SK-N-SH (cell line): Measurements from ENCODE around the gene ARID1A. TPM values are rescaled to one million over a fixed set of nuclear protein-coding genes. Genes with fewer than 3 reads are reported as not detected.

Experiments used
- CTCF ChIA-PET: fragments of 300-600, 350-600 bp; formaldehyde crosslinking; extraction: SDS; loops from one replicate; lab custom pipeline; 2021; lab: Yijun Ruan, JAX
- POLR2A ChIA-PET: fragments of 350-600 bp; sonication (Branson Sonifier 250); formaldehyde crosslinking; extraction: SDS; loops from one replicate; lab custom pipeline; 2020; ENCODE audit warnings: antibody characterized with exemption, inconsistent platforms; lab: Yijun Ruan, JAX
- DNase-seq: peaks from one replicate; pipeline ENCODE4 v3.0.0; 2012
- H2AFZ ChIP-seq: fragments of 200-600 bp; sonication (generic); 2 replicates; pipeline ENCODE4 v1.8.1; 2016; ENCODE audit warnings: antibody characterized with exemption, mild to moderate bottlenecking, low read depth
- H3F3A ChIP-seq: fragments of 200-600 bp; sonication (generic); replicated peaks from 2 replicates; pipeline ENCODE3; 2016; ENCODE audit warnings: antibody characterized with exemption, mild to moderate bottlenecking; ENCODE audit not compliant: insufficient read depth
- H3K27ac ChIP-seq, 2 experiments: fragments of 200-500 bp in 1 of 2; fragments of 200-600 bp in 1 of 2; sonication (Bioruptor generic) in 1 of 2; sonication (generic), shearing (Covaris generic) in 1 of 2; 2 replicates each; pipeline versions ENCODE4 v1.5.1 to v1.6.1; 2014 to 2016; ENCODE audit warnings: low read depth in 2 of 2, inconsistent platforms in 1 of 2, low read length in 1 of 2, mild to moderate bottlenecking in 1 of 2, mixed read lengths in 1 of 2
- H3K27me3 ChIP-seq: fragments of 200-600 bp; sonication (generic), shearing (Covaris generic); 2 replicates; pipeline ENCODE4 v1.6.1; 2016; ENCODE audit warnings: mixed run types; ENCODE audit not compliant: insufficient read depth
- H3K36me3 ChIP-seq, 2 experiments: fragments of 200-500 bp in 1 of 2; fragments of 200-600 bp in 1 of 2; sonication (Bioruptor generic) in 1 of 2; sonication (generic) in 1 of 2; replicated peaks in 1 of 2; 2 replicates each; pipeline versions ENCODE3 to v1.5.1; 2014 to 2016; ENCODE audit warnings: low read length in 1 of 2, mild to moderate bottlenecking in 1 of 2; ENCODE audit not compliant: insufficient read depth in 2 of 2, control insufficient read depth in 1 of 2
- H3K4me1 ChIP-seq, 2 experiments: fragments of 200-500 bp in 1 of 2; fragments of 200-600 bp in 1 of 2; sonication (Bioruptor generic) in 1 of 2; sonication (generic), shearing (Covaris generic) in 1 of 2; 2 replicates each; pipeline versions ENCODE4 v1.5.1 to v1.6.1; 2014 to 2016; ENCODE audit warnings: low read depth in 1 of 2, low read length in 1 of 2, mixed run types in 1 of 2; ENCODE audit not compliant: insufficient read depth in 2 of 2, control insufficient read depth in 1 of 2
- H3K4me2 ChIP-seq: fragments of 200-600 bp; sonication (generic), shearing (Covaris generic); 2 replicates; pipeline ENCODE4 v1.6.1; 2017; ENCODE audit warnings: mixed run types
- H3K4me3 ChIP-seq, 2 experiments: fragments of 200-500 bp in 1 of 2; fragments of 200-600 bp in 1 of 2; sonication (Bioruptor generic) in 1 of 2; sonication (generic), shearing (Covaris generic) in 1 of 2; 2 replicates each; pipeline versions ENCODE4 v1.5.1 to v1.8.1; 2014 to 2016; ENCODE audit warnings: low read depth in 2 of 2, inconsistent platforms in 1 of 2, low read length in 1 of 2, mild to moderate bottlenecking in 1 of 2, mixed read lengths in 1 of 2, moderate library complexity in 1 of 2
- H3K79me2 ChIP-seq: fragments of 200-600 bp; sonication (generic); 2 replicates; pipeline ENCODE4 v1.8.1; 2017; ENCODE audit warnings: mild to moderate bottlenecking; ENCODE audit not compliant: insufficient read depth
- H3K9ac ChIP-seq: fragments of 200-600 bp; sonication (generic); 2 replicates; pipeline ENCODE4 v1.6.1; 2017; ENCODE audit warnings: mixed run types
- H3K9me2 ChIP-seq: fragments of 200-600 bp; sonication (generic); 2 replicates; pipeline ENCODE4 v1.6.1; 2017; ENCODE audit warnings: mixed run types
- H3K9me3 ChIP-seq: fragments of 200-600 bp; sonication (generic); 2 replicates; pipeline ENCODE4 v1.6.1; 2017; ENCODE audit warnings: mixed run types, mild to moderate bottlenecking, moderate library complexity
- H4K20me1 ChIP-seq: fragments of 200-600 bp; sonication (generic); 2 replicates; pipeline ENCODE4 v1.6.1; 2017; ENCODE audit warnings: mild to moderate bottlenecking, mixed run types; ENCODE audit not compliant: insufficient read depth
- CHD2 ChIP-seq: fragments of 150-350 bp; IDR thresholded peaks from 2 replicates; pipeline ENCODE4 v1.6.1; 2018; ENCODE audit warnings: low read length; ENCODE audit not compliant: partially characterized antibody
- ELF1 ChIP-seq: IDR thresholded peaks from 2 replicates; pipeline ENCODE4 v1.4.0; 2012
- EP300 ChIP-seq, 2 experiments: IDR thresholded peaks; 2 replicates each; pipeline versions ENCODE4 v1.4.0 to v1.6.1; 2012; ENCODE audit warnings: borderline replicate concordance in 1 of 2, low read depth in 1 of 2, low read length in 1 of 2
- GATA2 ChIP-seq: sonication (generic); formaldehyde crosslinking; IDR thresholded peaks from 2 replicates; pipeline ENCODE4 v1.5.0; 2020; ENCODE audit warnings: mild to moderate bottlenecking, missing genetic modification reagents
- JUND ChIP-seq: IDR thresholded peaks from 2 replicates; pipeline ENCODE4 v1.4.0; 2012
- MEF2A ChIP-seq: IDR thresholded peaks from 2 replicates; pipeline ENCODE4 v1.4.0; 2012; ENCODE audit warnings: low read depth, borderline replicate concordance
- MXI1 ChIP-seq: IDR thresholded peaks from 2 replicates; pipeline ENCODE4 v1.6.1; 2012; ENCODE audit warnings: mild to moderate bottlenecking, low read depth, low read length, improper control_type of control experiment
- NFIC ChIP-seq: IDR thresholded peaks from 2 replicates; pipeline ENCODE4 v1.4.0; 2012; ENCODE audit warnings: borderline replicate concordance
- NRF1 ChIP-seq: IDR thresholded peaks from 2 replicates; pipeline ENCODE4 v1.6.1; 2012; ENCODE audit warnings: low read depth, mild to moderate bottlenecking, low read length
- POLR2AphosphoS5 ChIP-seq: IDR thresholded peaks from 2 replicates; pipeline ENCODE4 v1.6.1; 2012; ENCODE audit warnings: low read depth, low read length
- RAD21 ChIP-seq: IDR thresholded peaks from 2 replicates; pipeline ENCODE4 v1.6.1; 2012; ENCODE audit warnings: mild to moderate bottlenecking, low read length
- RXRA ChIP-seq: IDR thresholded peaks from 2 replicates; pipeline ENCODE4 v1.4.0; 2012; ENCODE audit warnings: low read depth, mild to moderate bottlenecking, borderline replicate concordance
- TAF1 ChIP-seq: IDR thresholded peaks from 2 replicates; pipeline ENCODE4 v1.6.1; 2012; ENCODE audit warnings: low read depth, mild to moderate bottlenecking, low read length, moderate library complexity, borderline replicate concordance
- TCF12 ChIP-seq: IDR thresholded peaks from 2 replicates; pipeline ENCODE4 v1.4.0; 2012
- TEAD4 ChIP-seq: IDR thresholded peaks from 2 replicates; pipeline ENCODE4 v1.4.0; 2012; ENCODE audit warnings: mild to moderate bottlenecking, borderline replicate concordance; ENCODE audit not compliant: insufficient read depth
- YY1 ChIP-seq: IDR thresholded peaks from 2 replicates; pipeline ENCODE4 v1.4.0; 2012; ENCODE audit warnings: low read depth, mild to moderate bottlenecking
- WGBS: methylation state at CpG from one replicate; pipeline ENCODE4 v1.1.6; 2017; ENCODE audit warnings: low lambda C conversion rate; 5-methylcytosine and 5-hydroxymethylcytosine counted together
- polyA plus RNA-seq, 3 experiments: library from polyadenylated mRNA; depleted of rRNA; stranded (reverse); fragments of >200 nt; gene quantifications; 2 replicates each; pipeline ENCODE4 v1.2.3, GENCODE V29; 2012
- TF ChIP-seq, protein P1 (sequence below): fragments of 150-350 bp; IDR thresholded peaks from 2 replicates; pipeline ENCODE4 v1.6.1; 2017; ENCODE audit warnings: antibody characterized with exemption, low read length, low read depth, borderline replicate concordance
- TF ChIP-seq, protein P2 (sequence below): IDR thresholded peaks from 2 replicates; pipeline ENCODE4 v1.4.0; 2012; ENCODE audit warnings: low read depth, borderline replicate concordance
- TF ChIP-seq, protein P3 (sequence below): IDR thresholded peaks from 2 replicates; pipeline ENCODE4; 2012
- TF ChIP-seq, protein P4 (sequence below): IDR thresholded peaks from 2 replicates; pipeline ENCODE4 v1.4.0; 2012; ENCODE audit warnings: low read depth, borderline replicate concordance
- TF ChIP-seq, protein P5 (sequence below): fragments of 150-350 bp; IDR thresholded peaks from 2 replicates; pipeline ENCODE4 v1.6.1; 2016; ENCODE audit warnings: mild to moderate bottlenecking, low read depth, low read length

The ARID1A gene
- polyA plus RNA-seq, 1 of the 3 experiments (the other 2 are of a cell fraction), result 26.5 TPM

DNA sequence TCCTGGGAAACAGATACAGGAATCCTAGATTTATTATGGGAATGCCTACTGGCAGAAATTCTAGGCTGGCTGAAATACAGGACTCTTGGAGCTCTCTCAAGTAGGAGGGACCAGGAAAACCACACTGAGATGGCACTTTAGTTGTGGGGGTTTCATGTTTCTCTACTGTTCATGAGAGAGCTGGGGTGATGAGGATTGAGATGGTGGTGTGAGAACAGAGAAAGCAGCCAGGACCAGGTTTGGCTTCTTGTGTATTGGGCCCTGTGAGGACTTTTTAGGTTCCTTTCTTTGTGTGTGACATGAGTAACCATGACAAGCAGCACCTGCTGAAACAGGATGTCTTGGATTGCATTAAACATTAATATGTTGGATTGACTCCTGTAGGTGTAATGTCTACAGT, 4.9 kb downstream of the ARID1A start (continued):
- TF ChIP-seq, protein P1, sequence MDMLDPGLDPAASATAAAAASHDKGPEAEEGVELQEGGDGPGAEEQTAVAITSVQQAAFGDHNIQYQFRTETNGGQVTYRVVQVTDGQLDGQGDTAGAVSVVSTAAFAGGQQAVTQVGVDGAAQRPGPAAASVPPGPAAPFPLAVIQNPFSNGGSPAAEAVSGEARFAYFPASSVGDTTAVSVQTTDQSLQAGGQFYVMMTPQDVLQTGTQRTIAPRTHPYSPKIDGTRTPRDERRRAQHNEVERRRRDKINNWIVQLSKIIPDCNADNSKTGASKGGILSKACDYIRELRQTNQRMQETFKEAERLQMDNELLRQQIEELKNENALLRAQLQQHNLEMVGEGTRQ, result no peak
- TF ChIP-seq RXRA (no peak), POLR2AphosphoS5 (no peak), NFIC (no peak), CHD2 (no peak), GATA2 (CRISPR knock-in tag) (no peak), YY1 (no peak)
- TF ChIP-seq, protein P2, sequence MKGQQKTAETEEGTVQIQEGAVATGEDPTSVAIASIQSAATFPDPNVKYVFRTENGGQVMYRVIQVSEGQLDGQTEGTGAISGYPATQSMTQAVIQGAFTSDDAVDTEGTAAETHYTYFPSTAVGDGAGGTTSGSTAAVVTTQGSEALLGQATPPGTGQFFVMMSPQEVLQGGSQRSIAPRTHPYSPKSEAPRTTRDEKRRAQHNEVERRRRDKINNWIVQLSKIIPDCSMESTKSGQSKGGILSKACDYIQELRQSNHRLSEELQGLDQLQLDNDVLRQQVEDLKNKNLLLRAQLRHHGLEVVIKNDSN, result no peak

DNA sequence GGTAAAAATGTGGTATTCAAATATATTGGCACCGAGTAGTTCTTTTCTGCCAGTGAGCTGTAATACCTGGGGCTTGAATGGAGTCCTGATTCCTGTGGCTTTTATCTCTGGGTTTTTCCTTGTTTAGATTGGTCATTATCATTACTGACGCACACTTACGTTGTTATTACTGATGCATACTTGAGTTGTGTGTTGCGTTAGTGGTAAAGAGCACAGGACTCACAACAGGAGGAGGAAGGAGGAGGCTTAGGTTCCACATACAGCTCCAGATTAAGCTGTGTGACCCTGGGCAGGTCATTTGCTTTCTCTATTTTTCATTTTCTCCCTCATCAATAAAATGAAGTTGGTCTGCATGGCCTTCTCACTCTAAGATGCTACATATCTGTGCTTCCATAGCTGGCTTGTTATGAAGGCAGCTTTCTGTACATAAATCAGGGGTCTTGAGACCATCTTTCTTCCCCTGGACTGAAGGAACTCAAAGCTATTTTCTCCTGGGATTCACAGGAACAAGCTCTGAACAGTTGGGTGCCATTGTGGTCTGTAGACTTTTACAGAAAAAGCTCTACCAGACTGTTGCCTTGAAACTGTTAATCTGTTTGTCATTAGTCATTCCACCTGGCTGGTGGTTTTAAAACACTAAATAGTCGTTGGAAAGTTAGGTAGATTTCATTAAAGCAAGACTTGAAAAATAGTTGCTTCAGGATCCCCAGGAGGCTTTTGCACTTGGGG, 5.6 kb downstream of the ARID1A start:
- H3K9me2 ChIP-seq, result no peaks in the 10 kb centered on the region
- no peaks in the 10 kb centered on the region for H3K27me3 ChIP-seq
- peaks cover 90% of the 10 kb centered on the region for H4K20me1 ChIP-seq
- no peak overlapping the region for H2AFZ ChIP-seq
- no peak overlapping the region for H3K9ac ChIP-seq
- peaks cover 26% of the 10 kb centered on the region for H3F3A ChIP-seq
- whole genome bisulfite sequencing, result 74% methylated on average over 5 of the region's 5 CpGs
- peaks cover 97% of the 10 kb centered on the region for H3K79me2 ChIP-seq
- no peak for DNase-seq
- H3K9me3 ChIP-seq, result no peaks in the 10 kb centered on the region
- H3K36me3 ChIP-seq, result peaks cover 0 to 12% of the 10 kb centered on the region in 2 experiments
- H3K27ac ChIP-seq, result no peak overlapping the region; a peak in 1 of 4 replicates
- H3K4me2 ChIP-seq, result peak overlapping the region; percentile 88
- no peak for TF ChIP-seq NRF1
- no peak for TF ChIP-seq YY1
- TF ChIP-seq CHD2, result no peak
- TF ChIP-seq MXI1, result no peak
- no peak for TF ChIP-seq TEAD4
- no peak for TF ChIP-seq TCF12
- TF ChIP-seq EP300 (IDR thresholded peaks at IDR 0.05; ENCODE audit: borderline replicate concordance in 1 of 2, low read depth in 1 of 2, low read length in 1 of 2), result no peak
- TF ChIP-seq, protein P3, sequence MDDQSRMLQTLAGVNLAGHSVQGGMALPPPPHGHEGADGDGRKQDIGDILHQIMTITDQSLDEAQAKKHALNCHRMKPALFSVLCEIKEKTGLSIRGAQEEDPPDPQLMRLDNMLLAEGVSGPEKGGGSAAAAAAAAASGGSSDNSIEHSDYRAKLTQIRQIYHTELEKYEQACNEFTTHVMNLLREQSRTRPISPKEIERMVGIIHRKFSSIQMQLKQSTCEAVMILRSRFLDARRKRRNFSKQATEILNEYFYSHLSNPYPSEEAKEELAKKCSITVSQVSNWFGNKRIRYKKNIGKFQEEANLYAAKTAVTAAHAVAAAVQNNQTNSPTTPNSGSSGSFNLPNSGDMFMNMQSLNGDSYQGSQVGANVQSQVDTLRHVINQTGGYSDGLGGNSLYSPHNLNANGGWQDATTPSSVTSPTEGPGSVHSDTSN, result no peak
- TF ChIP-seq TAF1, result no peak
- TF ChIP-seq, protein P4, sequence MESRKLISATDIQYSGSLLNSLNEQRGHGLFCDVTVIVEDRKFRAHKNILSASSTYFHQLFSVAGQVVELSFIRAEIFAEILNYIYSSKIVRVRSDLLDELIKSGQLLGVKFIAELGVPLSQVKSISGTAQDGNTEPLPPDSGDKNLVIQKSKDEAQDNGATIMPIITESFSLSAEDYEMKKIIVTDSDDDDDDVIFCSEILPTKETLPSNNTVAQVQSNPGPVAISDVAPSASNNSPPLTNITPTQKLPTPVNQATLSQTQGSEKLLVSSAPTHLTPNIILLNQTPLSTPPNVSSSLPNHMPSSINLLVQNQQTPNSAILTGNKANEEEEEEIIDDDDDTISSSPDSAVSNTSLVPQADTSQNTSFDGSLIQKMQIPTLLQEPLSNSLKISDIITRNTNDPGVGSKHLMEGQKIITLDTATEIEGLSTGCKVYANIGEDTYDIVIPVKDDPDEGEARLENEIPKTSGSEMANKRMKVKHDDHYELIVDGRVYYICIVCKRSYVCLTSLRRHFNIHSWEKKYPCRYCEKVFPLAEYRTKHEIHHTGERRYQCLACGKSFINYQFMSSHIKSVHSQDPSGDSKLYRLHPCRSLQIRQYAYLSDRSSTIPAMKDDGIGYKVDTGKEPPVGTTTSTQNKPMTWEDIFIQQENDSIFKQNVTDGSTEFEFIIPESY, result no peak
- no peak for TF ChIP-seq ELF1
- no peak for TF ChIP-seq JUND
- TF ChIP-seq RAD21, result no peak
- no peak for TF ChIP-seq MEF2A
- TF ChIP-seq RXRA, result no peak
- TF ChIP-seq, protein P5, sequence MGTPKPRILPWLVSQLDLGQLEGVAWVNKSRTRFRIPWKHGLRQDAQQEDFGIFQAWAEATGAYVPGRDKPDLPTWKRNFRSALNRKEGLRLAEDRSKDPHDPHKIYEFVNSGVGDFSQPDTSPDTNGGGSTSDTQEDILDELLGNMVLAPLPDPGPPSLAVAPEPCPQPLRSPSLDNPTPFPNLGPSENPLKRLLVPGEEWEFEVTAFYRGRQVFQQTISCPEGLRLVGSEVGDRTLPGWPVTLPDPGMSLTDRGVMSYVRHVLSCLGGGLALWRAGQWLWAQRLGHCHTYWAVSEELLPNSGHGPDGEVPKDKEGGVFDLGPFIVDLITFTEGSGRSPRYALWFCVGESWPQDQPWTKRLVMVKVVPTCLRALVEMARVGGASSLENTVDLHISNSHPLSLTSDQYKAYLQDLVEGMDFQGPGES, result no peak
- H3K4me3 ChIP-seq, result no peak overlapping the region
- H3K4me1 ChIP-seq, result peaks cover 35 to 62% of the 10 kb centered on the region in 2 experiments; a peak in 3 of 4 replicates
- ChIA-PET CTCF (interaction anchor here (0.9 to 4.9 kb wide), 6 partner anchors 9 to 91 kb away, joined by 3 to 32 read pairs (median 4); partner anchors contain the start of gene PIGV), POLR2A (interaction anchor here (0.6 to 1.8 kb wide), 4 partner anchors 47 to 86 kb away, joined by 3 to 6 read pairs (median 4); partner anchors contain the start of gene PIGV)
